Superior temporal gyrus (tissue), 1 donor: ENCODE data around the gene ELAC2.
"Not testable (repeated sequence)": the region's sequence is repeated elsewhere in the genome, so short reads cannot be mapped to it uniquely, and the experiment has no call there.

Experiments used
- DNase-seq: peaks from one replicate; pipeline ENCODE4 v3.0.0-alpha.2; 2016; ENCODE audit errors: extremely low spot score

The ELAC2 gene

GRCh38 chr17:12990041-12990808, 27.6 kb downstream of the ELAC2 start:
- no peak for DNase-seq

GRCh38 chr17:12987120-12987519, 30.7 kb downstream of the ELAC2 start:
- no peak for DNase-seq

- DNase-seq, result peak; percentile 45
Observed at GRCh38 chr17:12985431-12986293, 32.2 kb downstream of the ELAC2 start.

- DNase-seq, result peak; percentile 53
Observed at GRCh38 chr17:12983991-12984884, 33.6 kb downstream of the ELAC2 start.

GRCh38 chr17:12982224-12982623, 35.6 kb downstream of the ELAC2 start:
- DNase-seq, result no peak

GRCh38 chr17:12979826-12980500, 37.9 kb downstream of the ELAC2 start:
- no peak for DNase-seq

GRCh38 chr17:12979246-12979645, 38.6 kb downstream of the ELAC2 start:
- DNase-seq, result no peak

- not testable (repeated sequence) for DNase-seq
Observed at GRCh38 chr17:12978787-12979186, 39.0 kb downstream of the ELAC2 start.

- DNase-seq, result no peak
Observed at GRCh38 chr17:12977008-12977751, 40.6 kb downstream of the ELAC2 start.

GRCh38 chr17:12974005-12974531, 43.8 kb downstream of the ELAC2 start:
- DNase-seq, result no peak

GRCh38 chr17:12973496-12974004, 44.3 kb downstream of the ELAC2 start:
- DNase-seq, result no peak

GRCh38 chr17:12967962-12968361, 49.9 kb downstream of the ELAC2 start:
- DNase-seq, result no peak

GRCh38 chr17:12966413-12966812, 51.4 kb downstream of the ELAC2 start:
- no peak for DNase-seq

GRCh38 chr17:12965988-12966387, 51.8 kb downstream of the ELAC2 start:
- no peak for DNase-seq

GRCh38 chr17:12964840-12965239, 53.0 kb downstream of the ELAC2 start:
- no peak for DNase-seq

GRCh38 chr17:12964162-12964561, 53.7 kb downstream of the ELAC2 start:
- no peak for DNase-seq

- DNase-seq, result no peak
Observed at GRCh38 chr17:12963505-12963904, 54.3 kb downstream of the ELAC2 start.

GRCh38 chr17:12961655-12962054, 56.2 kb downstream of the ELAC2 start:
- DNase-seq, result no peak

GRCh38 chr17:12959441-12959840, 58.4 kb downstream of the ELAC2 start:
- DNase-seq, result no peak

GRCh38 chr17:12958786-12959185, 59.0 kb downstream of the ELAC2 start:
- DNase-seq, result no peak
